GM12874 (cell line): ENCODE data around the gene HMGXB3.

Experiments used
- TF ChIP-seq, protein P1 (sequence below): IDR thresholded peaks from 2 replicates; pipeline ENCODE4 v1.5.1; 2011; ENCODE audit warnings: low read depth, mild to moderate bottlenecking, control low read depth, low read length, moderate library complexity; ENCODE audit not compliant: insufficient read depth

Gene HMGXB3

DNA sequence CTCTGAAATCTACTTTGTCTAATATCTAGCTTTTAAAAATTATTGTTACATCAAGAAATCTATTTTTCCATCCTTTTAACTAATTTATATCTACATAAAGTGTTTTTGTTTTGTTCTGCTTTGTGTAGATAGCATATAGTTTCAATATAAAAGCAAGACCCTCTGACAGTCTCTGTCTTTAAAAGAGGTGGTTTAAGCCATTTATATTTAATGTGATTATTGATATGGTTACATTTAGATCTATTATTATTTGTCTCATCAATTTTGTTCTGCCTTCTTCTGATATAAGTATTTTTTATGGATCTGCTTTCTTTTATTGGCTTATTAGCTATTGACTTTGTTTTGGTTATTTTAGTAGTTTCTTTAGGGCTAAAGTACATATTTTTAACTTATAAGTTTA, 16.0 kb downstream of the HMGXB3 start:
- TF ChIP-seq, protein P1, sequence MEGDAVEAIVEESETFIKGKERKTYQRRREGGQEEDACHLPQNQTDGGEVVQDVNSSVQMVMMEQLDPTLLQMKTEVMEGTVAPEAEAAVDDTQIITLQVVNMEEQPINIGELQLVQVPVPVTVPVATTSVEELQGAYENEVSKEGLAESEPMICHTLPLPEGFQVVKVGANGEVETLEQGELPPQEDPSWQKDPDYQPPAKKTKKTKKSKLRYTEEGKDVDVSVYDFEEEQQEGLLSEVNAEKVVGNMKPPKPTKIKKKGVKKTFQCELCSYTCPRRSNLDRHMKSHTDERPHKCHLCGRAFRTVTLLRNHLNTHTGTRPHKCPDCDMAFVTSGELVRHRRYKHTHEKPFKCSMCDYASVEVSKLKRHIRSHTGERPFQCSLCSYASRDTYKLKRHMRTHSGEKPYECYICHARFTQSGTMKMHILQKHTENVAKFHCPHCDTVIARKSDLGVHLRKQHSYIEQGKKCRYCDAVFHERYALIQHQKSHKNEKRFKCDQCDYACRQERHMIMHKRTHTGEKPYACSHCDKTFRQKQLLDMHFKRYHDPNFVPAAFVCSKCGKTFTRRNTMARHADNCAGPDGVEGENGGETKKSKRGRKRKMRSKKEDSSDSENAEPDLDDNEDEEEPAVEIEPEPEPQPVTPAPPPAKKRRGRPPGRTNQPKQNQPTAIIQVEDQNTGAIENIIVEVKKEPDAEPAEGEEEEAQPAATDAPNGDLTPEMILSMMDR, result no peak

DNA sequence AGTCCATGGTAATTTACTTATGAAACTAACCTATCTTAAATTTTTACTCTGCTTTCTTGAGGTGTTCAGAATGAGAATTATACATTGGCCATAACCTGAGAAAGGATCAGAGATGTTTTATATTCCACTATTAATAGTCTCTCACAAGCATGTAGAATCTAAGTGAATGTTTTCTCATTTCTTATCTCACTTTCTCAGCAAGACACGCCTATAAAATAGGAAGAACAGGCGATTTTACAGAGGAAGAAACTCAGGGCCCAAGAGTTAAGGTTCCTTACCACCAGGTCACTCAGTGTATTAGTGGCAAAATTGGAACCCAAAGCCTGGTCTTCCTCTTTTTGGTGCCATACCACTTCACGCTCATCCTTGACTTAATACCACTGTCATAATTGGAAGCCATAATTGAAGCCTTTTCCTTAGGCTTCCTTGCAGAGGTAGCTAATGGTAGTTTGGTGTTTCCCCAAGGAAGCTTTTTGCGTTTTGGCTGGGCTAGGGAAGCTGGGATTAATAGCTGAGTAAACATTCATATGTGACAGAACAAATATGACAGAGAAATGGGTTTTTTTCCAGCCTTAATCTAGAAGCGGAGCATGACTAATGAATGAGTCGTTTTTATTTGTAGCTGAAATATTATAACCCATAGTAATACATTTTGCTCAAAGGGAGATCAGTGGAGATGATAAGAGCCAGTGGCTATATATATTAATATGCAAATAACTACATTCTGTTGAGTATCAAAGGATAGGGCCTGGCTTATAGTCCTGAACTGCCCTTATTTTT, 16.9 kb downstream of the HMGXB3 start:
- TF ChIP-seq, protein P1, result no peak

DNA sequence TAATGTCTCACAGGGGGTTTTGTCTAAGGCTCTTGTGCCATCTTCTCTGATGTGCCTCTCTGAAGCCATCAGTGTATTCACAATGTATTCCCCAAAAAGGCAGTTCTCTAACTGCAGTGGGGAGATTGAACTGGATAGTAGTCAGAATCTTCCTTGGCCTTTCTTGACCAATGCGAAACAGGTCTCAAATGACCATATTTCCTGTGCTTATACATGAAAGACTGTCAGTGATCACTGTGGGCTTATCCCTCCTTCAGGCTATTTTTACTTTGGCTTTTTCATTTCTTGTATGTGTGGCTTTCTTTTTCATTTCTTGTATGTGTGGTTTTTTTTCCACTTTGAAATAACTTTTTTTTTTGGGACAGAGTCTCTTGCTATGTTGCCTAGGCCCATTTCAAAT, 19.7 kb downstream of the HMGXB3 start:
- TF ChIP-seq, protein P1, result no peak

DNA sequence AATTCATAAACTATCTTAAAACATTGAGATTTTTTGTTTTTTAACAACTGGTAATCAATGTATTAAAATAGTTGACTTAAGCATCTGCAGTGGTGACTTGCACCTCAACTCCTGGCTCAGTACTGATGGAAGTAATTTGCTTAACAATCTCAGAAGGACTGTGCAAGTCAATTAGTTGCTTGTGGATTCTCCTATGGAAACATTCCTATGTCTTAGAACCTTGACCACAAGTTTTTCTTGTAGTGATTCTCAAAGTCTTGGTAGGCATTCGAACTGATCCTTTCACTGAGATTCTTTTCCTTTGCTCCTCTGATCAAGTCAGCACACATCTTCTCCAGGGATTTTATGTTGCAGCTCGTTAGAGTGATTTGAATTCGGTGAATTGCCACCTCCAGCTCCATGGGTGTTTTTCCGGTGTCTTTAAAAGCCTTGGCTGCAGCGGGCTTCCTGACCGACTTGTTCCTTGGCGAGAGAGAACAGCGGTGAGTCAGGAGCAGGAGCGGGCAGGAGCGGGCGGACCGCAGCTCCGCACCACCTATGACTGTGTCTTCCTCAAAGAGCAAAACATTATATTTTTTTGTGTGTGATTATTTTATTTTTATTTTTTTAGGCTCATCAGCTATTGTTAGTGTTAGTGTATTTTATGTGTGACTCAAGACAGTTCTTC, 21.1 kb downstream of the HMGXB3 start:
- TF ChIP-seq, protein P1, result no peak

DNA sequence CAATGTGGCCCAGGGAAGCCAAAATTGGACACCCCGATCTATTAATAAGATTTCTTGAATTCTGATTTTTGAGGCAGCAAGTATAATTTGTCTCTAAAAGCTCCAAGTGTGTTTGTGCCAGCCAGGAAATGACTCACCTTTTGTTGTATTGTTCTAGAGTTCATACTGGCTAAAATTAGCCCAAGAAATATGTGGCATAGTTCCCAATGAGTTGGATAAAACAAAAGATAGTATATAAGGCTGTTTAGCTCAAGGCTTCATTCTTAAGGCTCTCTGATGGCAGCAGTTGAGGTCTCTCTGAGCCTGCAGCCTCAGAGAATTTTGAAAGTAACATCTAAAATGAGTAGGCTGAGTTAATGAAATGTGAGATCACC, 21.6 kb downstream of the HMGXB3 start:
- TF ChIP-seq, protein P1, result no peak

DNA sequence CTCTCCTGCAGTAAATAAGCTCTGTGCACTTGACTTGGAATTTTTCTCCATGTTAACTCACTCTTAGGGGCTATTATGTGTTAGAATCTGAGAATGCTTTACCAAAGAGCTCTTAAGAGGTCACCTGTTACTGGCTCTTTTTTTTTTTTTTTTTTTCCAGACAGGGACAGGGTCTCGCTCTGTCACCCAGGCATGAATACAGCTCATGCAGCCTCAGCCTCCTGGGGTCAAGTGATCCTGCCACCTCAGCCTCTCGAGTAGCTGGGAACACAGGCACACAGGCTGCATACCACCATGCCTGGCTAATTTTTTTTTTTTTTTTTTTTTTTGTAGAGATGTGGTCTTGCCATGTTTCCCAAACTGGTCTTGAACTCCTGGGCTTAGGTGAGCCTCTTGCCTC, 22.1 kb downstream of the HMGXB3 start:
- TF ChIP-seq, protein P1, result no peak

DNA sequence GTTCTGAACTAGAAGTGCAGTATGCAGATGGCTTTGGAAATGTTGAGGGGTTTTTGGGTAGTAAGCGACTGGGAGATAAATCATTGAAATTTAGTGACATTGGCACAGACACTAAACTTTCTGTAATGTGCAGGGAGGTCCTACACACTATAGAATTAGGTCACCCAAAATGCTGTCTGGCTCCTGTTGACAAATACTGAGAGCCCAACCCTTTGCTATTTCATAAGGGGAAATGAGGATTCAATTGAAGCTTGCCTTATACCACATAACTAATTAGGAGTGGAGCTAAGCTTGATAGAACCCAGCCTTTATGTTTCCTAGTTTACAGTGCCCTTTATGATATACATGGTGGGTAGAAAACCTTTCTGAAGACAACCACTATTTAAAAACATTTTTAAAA, 22.6 kb downstream of the HMGXB3 start:
- TF ChIP-seq, protein P1, result no peak
